ENCODE measurements around the gene GPR179.

DNA sequence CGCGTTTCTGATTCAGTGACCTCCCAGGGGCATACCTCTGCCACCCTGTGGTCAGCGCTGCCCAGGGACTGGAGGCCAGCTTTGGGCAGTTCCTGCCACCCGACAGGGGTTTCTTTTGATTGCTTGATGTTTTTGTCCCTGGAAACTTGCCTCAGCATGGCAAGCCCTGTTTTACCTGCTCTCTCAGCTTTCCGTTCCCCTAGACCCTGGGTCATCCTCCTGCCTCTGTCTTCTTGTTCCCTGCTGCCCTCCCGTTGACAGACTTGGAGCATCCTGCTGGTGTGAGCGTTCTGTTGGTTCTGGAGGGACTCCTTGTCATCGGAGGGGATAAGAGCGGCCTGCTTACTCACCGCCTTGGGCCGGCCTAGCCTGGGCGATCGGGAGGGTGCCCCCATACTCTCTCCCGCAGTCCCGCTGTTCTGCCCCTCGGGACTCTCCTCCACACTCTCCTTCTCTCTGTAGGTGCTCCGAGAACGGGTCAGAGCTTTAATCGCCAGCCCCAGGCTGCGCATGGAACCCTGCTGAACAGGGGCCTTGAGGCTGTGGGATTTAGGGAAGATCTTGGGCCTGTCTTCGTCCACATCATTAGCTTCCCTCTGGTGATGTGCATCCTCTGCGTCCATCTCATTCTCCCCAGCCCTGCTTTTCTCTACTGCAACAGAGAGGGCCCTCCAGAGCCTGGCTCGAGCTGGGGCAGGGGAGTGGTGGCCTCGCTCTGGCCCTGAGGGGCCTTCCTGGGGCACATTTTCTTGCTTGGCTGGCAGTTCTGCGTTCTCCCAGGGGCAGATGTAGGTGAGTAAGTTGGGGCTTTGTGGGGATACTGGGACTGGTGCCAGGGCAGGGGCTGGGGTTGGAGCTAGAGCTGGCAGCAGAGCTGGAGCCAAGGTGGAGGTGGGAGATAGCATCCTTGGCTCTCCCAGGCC, 13.7 kb downstream of the GPR179 start:
- TF ChIP-seq POLR2A (IDR thresholded peaks at IDR 0.05; ENCODE audit: low read depth, low read length), result no peak
- TF ChIP-seq POLR2AphosphoS5 (IDR thresholded peaks at IDR 0.05; ENCODE audit: low read depth, low read length), result no peak
- TF ChIP-seq TAF1 (IDR thresholded peaks at IDR 0.05; ENCODE audit: borderline replicate concordance, low read depth, low read length), result no peak
